ENCODE measurements around the gene ANGPT4.

ANGPT4 gene, protein sequence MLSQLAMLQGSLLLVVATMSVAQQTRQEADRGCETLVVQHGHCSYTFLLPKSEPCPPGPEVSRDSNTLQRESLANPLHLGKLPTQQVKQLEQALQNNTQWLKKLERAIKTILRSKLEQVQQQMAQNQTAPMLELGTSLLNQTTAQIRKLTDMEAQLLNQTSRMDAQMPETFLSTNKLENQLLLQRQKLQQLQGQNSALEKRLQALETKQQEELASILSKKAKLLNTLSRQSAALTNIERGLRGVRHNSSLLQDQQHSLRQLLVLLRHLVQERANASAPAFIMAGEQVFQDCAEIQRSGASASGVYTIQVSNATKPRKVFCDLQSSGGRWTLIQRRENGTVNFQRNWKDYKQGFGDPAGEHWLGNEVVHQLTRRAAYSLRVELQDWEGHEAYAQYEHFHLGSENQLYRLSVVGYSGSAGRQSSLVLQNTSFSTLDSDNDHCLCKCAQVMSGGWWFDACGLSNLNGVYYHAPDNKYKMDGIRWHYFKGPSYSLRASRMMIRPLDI

DNA sequence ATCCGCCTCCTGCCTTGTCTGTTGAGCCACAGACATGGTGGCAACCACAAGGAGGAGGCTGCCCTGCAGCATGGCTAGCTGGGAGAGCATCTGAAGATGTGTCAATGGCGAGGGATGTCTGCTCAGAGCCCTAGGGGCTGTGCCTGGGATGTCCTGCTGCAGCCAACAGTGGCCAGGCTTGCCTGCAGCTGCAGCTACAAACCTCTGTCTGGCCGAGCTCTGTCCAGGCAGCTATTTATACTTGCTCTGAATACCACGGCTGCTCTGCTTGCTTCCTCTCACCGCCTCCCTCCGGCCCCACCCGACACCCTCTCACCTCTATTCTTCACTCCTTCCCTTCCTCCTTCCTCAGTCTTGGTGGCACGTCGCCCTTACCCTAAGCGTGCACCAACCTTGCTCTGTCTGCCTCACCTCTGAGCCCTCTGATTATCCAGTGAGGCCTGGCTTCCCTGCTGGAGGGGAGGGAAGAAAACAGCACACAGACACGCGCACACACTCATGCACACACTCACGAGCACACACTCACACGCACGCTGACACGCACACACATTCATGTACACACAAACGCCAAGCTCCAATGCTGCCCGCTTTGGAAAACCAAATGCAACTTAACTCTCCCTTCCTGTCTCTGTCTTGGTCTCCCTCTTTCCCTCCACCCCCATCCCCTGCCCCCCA, at the start of gene ANGPT4:
TSS of gene ANGPT4 (minus strand) at position 210 of the 675 bp plus-strand sequence. CDS start at position 90, 120 bp downstream.
- H3K4me3 ChIP-seq (ENCODE audit: control insufficient read depth, low read depth, low read length), result no peak within 1 kb of the TSS
- TF ChIP-seq, protein P1, sequence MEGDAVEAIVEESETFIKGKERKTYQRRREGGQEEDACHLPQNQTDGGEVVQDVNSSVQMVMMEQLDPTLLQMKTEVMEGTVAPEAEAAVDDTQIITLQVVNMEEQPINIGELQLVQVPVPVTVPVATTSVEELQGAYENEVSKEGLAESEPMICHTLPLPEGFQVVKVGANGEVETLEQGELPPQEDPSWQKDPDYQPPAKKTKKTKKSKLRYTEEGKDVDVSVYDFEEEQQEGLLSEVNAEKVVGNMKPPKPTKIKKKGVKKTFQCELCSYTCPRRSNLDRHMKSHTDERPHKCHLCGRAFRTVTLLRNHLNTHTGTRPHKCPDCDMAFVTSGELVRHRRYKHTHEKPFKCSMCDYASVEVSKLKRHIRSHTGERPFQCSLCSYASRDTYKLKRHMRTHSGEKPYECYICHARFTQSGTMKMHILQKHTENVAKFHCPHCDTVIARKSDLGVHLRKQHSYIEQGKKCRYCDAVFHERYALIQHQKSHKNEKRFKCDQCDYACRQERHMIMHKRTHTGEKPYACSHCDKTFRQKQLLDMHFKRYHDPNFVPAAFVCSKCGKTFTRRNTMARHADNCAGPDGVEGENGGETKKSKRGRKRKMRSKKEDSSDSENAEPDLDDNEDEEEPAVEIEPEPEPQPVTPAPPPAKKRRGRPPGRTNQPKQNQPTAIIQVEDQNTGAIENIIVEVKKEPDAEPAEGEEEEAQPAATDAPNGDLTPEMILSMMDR (IDR thresholded peaks at IDR 0.05; ENCODE audit: control insufficient read depth, insufficient read depth, low read depth, low read length, missing control alignments), result no peak
- no peak for DNase-seq (ENCODE audit: low read depth)

DNA sequence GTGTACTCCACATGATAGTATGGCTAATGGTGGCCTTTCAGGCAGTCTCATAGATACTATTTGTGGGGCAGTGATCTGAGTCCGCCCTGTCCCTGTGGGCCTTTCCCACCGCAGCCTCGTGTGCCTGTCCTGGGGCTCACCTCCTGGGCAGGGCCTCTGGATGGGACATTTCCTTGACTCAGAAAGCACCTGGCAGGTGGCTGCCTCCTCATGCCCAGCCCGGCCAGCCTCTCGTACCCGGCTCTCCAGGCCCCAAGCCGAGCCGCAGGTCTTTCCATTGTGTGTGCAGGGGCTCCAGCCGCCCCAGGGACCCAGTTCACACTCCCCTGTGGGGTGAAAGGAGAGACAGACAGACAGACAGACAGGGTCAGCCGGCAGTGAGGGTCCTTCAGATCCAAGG, 47.7 kb upstream of the ANGPT4 start:
- TF ChIP-seq, protein P1 (IDR thresholded peaks at IDR 0.05; ENCODE audit: control insufficient read depth, insufficient read depth, low read depth, low read length, missing control alignments), result no peak
- no peak for DNase-seq (ENCODE audit: low read depth)
- H3K4me3 ChIP-seq (ENCODE audit: control insufficient read depth, low read depth, low read length), result no peak overlapping the region

DNA sequence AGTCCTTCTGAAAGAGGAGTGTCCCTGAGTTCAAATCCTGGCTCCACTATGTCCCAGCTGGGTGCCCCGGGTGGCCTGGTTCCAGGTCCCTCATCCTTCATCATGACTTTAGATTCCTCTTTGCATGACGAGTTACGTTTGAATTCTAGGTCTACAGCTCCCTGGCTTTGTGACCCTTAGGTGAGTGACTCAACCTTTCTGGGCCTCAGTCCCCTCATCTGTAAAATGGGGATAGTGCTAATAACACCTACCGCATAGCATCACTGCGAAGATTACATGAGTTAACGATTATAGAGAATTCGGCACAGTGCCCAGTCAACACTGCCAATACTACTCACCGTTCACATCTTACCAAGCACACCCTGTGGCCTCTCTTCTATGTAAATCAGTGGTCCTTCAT, 46.5 kb upstream of the ANGPT4 start:
- TF ChIP-seq, protein P1 (IDR thresholded peaks at IDR 0.05; ENCODE audit: control insufficient read depth, insufficient read depth, low read depth, low read length, missing control alignments), result no peak
- DNase-seq (ENCODE audit: low read depth), result no peak
- H3K4me3 ChIP-seq (ENCODE audit: control insufficient read depth, low read depth, low read length), result no peak overlapping the region

DNA sequence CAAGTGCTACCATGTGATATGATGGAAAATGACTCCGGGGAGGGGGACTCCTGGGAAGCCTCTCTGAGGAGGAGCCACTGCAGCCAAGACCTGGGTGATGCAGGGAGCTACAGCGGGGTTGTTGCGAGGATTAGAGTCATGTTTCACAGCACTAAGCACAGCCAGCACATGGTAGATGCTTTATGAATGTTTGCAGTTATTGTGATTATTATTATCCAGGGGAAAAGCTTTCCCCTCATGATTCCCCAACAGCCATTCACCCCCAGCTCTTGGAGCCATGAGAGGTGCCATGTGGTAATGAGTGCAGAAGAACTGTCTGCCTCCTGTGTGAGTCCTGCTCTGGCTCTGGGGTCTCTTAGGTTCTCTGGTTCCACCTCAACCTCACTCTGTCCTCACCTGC, 46.1 kb upstream of the ANGPT4 start:
- no peak overlapping the region for H3K4me3 ChIP-seq (ENCODE audit: control insufficient read depth, low read depth, low read length)
- TF ChIP-seq, protein P1 (IDR thresholded peaks at IDR 0.05; ENCODE audit: control insufficient read depth, insufficient read depth, low read depth, low read length, missing control alignments), result no peak
- no peak for DNase-seq (ENCODE audit: low read depth)

DNA sequence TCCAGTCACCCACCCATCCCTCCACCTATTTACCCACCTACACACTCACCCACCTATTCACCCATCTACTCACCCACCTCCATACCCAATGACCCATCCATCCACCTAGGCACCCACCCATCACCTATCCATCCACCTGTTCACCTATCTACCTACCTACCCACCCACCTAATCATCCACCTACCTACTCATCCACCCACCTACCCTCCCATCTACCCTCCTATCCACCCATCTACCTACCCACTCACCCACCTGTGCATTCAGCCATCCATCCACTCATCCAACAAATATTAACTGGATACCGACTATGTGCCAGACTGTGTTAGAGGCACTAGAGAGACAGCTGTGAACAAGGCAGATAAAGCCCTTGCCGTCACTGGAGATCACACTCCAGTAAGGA, 45.6 kb upstream of the ANGPT4 start:
- H3K4me3 ChIP-seq (ENCODE audit: control insufficient read depth, low read depth, low read length), result no peak overlapping the region
- no peak for DNase-seq (ENCODE audit: low read depth)
- TF ChIP-seq, protein P1 (IDR thresholded peaks at IDR 0.05; ENCODE audit: control insufficient read depth, insufficient read depth, low read depth, low read length, missing control alignments), result no peak

DNA sequence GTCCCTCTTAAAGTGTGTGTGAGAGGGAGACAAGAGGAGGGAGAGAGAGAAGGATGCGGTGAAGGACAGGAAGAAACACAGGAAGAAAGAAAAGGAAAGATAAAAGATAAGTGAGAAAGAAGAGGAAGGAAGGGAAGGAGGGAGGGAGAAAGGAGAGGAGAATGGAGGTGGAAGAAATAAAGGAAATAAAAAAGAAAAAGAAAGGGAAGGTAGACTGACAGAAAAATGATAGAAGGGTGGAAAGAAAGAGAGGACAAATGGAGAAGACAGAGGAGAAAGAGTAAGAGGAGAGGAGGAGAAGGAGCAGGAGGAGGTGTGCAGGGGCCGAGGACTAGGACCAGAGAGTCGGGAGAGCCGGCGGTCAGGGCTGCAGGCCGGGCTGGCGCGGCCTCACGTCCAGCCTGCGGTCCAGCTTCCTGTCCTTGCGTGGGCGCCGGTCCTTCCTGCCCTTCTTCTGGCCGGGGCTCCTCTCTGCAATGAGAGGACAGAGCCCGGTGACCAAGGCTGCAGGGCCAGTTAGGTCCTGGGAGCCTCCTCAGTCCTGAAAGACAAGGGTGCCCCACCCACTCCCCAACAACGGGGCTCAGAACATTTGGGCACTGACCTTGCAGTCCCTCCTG, 44.0 kb upstream of the ANGPT4 start:
- no peak overlapping the region for H3K4me3 ChIP-seq (ENCODE audit: control insufficient read depth, low read depth, low read length)
- TF ChIP-seq, protein P1 (IDR thresholded peaks at IDR 0.05; ENCODE audit: control insufficient read depth, insufficient read depth, low read depth, low read length, missing control alignments), result no peak
- DNase-seq (ENCODE audit: low read depth), result no peak

Data from AG09309 (cell line).